ENCODE results near the gene EHD2.

DNA sequence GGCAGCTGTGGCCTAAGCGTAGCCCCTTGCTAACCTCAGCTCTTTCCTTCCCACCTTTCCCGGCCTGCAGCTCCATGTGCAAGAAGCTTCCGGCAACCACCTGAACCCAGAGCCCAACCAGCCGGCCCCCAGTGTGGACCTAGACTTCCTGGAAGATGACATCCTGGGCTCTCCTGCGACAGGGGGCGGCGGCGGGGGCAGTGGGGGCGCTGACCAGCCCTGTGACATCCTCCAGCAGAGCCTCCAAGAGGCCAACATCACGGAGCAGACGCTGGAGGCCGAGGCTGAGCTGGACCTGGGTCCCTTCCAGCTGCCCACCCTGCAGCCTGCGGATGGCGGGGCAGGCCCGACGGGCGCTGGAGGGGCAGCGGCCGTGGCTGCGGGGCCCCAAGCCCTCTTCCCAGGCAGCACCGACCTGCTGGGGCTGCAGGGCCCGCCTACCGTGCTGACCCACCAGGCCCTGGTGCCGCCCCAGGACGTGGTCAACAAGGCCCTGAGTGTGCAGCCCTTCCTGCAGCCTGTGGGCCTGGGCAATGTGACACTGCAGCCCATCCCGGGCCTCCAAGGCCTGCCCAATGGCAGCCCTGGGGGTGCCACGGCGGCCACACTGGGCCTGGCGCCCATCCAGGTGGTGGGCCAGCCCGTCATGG, 33.8 kb upstream of the EHD2 start:
- TF ChIP-seq, protein P1, sequence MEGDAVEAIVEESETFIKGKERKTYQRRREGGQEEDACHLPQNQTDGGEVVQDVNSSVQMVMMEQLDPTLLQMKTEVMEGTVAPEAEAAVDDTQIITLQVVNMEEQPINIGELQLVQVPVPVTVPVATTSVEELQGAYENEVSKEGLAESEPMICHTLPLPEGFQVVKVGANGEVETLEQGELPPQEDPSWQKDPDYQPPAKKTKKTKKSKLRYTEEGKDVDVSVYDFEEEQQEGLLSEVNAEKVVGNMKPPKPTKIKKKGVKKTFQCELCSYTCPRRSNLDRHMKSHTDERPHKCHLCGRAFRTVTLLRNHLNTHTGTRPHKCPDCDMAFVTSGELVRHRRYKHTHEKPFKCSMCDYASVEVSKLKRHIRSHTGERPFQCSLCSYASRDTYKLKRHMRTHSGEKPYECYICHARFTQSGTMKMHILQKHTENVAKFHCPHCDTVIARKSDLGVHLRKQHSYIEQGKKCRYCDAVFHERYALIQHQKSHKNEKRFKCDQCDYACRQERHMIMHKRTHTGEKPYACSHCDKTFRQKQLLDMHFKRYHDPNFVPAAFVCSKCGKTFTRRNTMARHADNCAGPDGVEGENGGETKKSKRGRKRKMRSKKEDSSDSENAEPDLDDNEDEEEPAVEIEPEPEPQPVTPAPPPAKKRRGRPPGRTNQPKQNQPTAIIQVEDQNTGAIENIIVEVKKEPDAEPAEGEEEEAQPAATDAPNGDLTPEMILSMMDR (IDR thresholded peaks at IDR 0.05; ENCODE audit: borderline replicate concordance, extremely low read depth, low read length, poor library complexity, severe bottlenecking) = no peak
- TF ChIP-seq EZH2 (IDR thresholded peaks at IDR 0.05; ENCODE audit: borderline replicate concordance, low read depth, low read length, severe bottlenecking) = no peak

All from DND-41 (cell line).